Chondrocyte (in vitro differentiated cells): ENCODE measurements around the gene SLC24A4. TPM values are rescaled to one million over a fixed set of nuclear protein-coding genes. Genes with fewer than 3 reads are reported as not detected.

Experiments
- DNase-seq: peaks from one replicate; pipeline ENCODE4 v3.0.0; 2021; ENCODE audit warnings: mixed read lengths, low spot score
- H3K27ac Mint-ChIP-seq: one replicate; pipeline ENCODE4 v1.8.0; 2021; ENCODE audit warnings: mild to moderate bottlenecking, moderate library complexity, mixed read lengths; ENCODE audit not compliant: unreplicated experiment
- H3K27me3 Mint-ChIP-seq: 2 replicates; pipeline ENCODE4 v1.8.0; 2021; ENCODE audit warnings: low read depth, mixed read lengths
- H3K36me3 Mint-ChIP-seq: 2 replicates; pipeline ENCODE4 v1.8.0; 2021; ENCODE audit warnings: low read depth, mixed read lengths
- H3K4me1 Mint-ChIP-seq: 2 replicates; pipeline ENCODE4 v1.8.0; 2021; ENCODE audit warnings: low read depth, mild to moderate bottlenecking, mixed read lengths
- H3K4me3 Mint-ChIP-seq: one replicate; pipeline ENCODE4 v1.8.0; 2021; ENCODE audit warnings: mild to moderate bottlenecking, moderate library complexity, mixed read lengths; ENCODE audit not compliant: unreplicated experiment
- H3K9me3 Mint-ChIP-seq: 2 replicates; pipeline ENCODE4 v1.8.0; 2021; ENCODE audit warnings: low read depth, mixed read lengths
- CTCF ChIP-seq: fragments of 200-600 bp; sonication (generic); IDR thresholded peaks from 2 replicates; pipeline ENCODE4 v1.5.0; 2021; ENCODE audit warnings: antibody characterized with exemption, mild to moderate bottlenecking, moderate library complexity
- total RNA-seq: library from RNA; stranded (reverse); gene quantifications from 3 replicates; pipeline ENCODE4 v1.2.1, GENCODE V29; 2021

SLC24A4 gene
- total RNA-seq, 1 donor from 2014 or later = 0.37 TPM

DNA sequence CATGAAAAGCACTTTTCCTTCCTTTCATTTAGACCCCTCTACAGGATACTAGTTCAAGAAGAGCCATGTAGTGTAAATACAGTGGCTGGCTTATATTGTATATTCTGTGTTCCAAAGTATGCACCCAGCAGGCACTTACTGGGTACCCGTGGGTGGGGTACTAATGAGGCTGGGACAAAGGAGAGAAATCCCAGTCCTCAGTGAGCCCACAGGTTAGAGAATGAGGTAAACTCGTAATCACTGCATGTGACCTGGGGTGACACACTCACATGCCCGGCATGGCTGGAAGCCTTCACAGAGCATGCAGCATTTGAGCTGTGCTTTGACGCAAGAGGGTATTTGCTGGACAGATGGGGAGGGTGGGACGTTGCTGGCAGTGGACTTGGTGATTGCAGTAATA is 17.1 kb downstream of the SLC24A4 start:
- peaks cover 56% of the 10 kb centered on the region for H3K27me3 Mint-ChIP-seq

DNA sequence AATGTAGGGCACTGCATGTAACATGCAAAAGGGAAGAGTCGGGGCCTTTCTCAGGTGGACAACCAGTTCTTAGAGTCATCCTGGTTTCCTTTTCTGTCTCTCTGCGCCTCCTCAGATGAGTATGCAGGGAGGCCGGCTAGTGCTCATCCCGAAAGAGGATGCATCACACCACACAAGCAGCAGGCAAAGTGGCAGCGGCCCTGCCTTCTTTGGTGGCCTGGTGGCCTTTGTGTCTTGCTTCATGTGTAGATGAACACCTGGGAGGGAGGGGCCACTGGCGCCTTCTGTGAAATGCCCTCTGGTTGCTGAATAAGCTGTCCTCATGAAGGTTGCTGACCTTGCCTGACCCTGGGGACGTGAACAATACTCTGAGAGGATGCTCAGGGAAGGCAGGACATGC is 18.0 kb downstream of the SLC24A4 start:
- TF ChIP-seq CTCF = no peak
- Mint-ChIP-seq H3K27me3 (peaks cover 59% of the 10 kb centered on the region), H3K36me3 (no peaks in the 10 kb centered on the region), H3K27ac (no peak overlapping the region), H3K9me3 (peaks cover 5% of the 10 kb centered on the region), H3K4me3 (no peak overlapping the region), H3K4me1 (no peaks in the 10 kb centered on the region)
- no peak for DNase-seq

More for the DNA sequence above, 17.1 kb downstream of the SLC24A4 start:
- Mint-ChIP-seq H3K4me3 (no peak overlapping the region), H3K9me3 (peaks cover 5% of the 10 kb centered on the region), H3K4me1 (no peaks in the 10 kb centered on the region), H3K36me3 (no peaks in the 10 kb centered on the region), H3K27ac (no peak overlapping the region)
- no peak for TF ChIP-seq CTCF
- no peak for DNase-seq

- H3K27ac Mint-ChIP-seq = no peak overlapping the region
- DNase-seq = no peak
- no peaks in the 10 kb centered on the region for H3K4me1 Mint-ChIP-seq
- peaks cover 59% of the 10 kb centered on the region for H3K27me3 Mint-ChIP-seq
- H3K9me3 Mint-ChIP-seq = peaks cover 5% of the 10 kb centered on the region
- TF ChIP-seq CTCF = no peak
- no peaks in the 10 kb centered on the region for H3K36me3 Mint-ChIP-seq
- no peak overlapping the region for H3K4me3 Mint-ChIP-seq
Observed at GRCh38 chr14:92341791-92342190, 18.8 kb downstream of the SLC24A4 start.

- Mint-ChIP-seq H3K4me3 (no peak overlapping the region), H3K27ac (no peak overlapping the region), H3K27me3 (peaks cover 38% of the 10 kb centered on the region), H3K9me3 (peaks cover 5% of the 10 kb centered on the region), H3K4me1 (no peaks in the 10 kb centered on the region), H3K36me3 (no peaks in the 10 kb centered on the region)
- no peak for DNase-seq
- TF ChIP-seq CTCF = no peak
Observed at GRCh38 chr14:92348154-92348553, 25.2 kb downstream of the SLC24A4 start.

- Mint-ChIP-seq H3K36me3 (no peaks in the 10 kb centered on the region), H3K9me3 (no peaks in the 10 kb centered on the region), H3K27ac (no peak overlapping the region), H3K27me3 (peaks cover 29% of the 10 kb centered on the region), H3K4me3 (no peak overlapping the region), H3K4me1 (no peaks in the 10 kb centered on the region)
- no peak for DNase-seq
- no peak for TF ChIP-seq CTCF
Observed at GRCh38 chr14:92351750-92352149, 28.8 kb downstream of the SLC24A4 start.
